ENCODE data around the gene PAPPA2.

GRCh38 chr1:176517484-176517883 lies 54.5 kb downstream of the PAPPA2 start:
- TF ChIP-seq POLR2A (IDR thresholded peaks at IDR 0.05; ENCODE audit: low read length): no peak
- no peak for TF ChIP-seq GATA1 (IDR thresholded peaks at IDR 0.05; ENCODE audit: low read depth, low read length)
